ENCODE results near the gene FBXL17. TPM values are rescaled to one million over a fixed set of nuclear protein-coding genes. Genes with fewer than 3 reads are reported as not detected.
"Not testable (repeated sequence)": the region's sequence is repeated elsewhere in the genome, so short reads cannot be mapped to it uniquely, and the experiment has no call there.

The FBXL17 gene
- total RNA-seq, 1 donor from 2014 or later, result 14.2 TPM

GRCh38 chr5:108164574-108164973 is 217.3 kb downstream of the FBXL17 start:
- no peak for DNase-seq (ENCODE audit: low spot score)

GRCh38 chr5:108152854-108153253 is 229.0 kb downstream of the FBXL17 start:
- not testable (repeated sequence) for DNase-seq (ENCODE audit: low spot score)

- no peak for DNase-seq (ENCODE audit: low spot score)
Measured at GRCh38 chr5:108149369-108149768, 232.5 kb downstream of the FBXL17 start.

DNA sequence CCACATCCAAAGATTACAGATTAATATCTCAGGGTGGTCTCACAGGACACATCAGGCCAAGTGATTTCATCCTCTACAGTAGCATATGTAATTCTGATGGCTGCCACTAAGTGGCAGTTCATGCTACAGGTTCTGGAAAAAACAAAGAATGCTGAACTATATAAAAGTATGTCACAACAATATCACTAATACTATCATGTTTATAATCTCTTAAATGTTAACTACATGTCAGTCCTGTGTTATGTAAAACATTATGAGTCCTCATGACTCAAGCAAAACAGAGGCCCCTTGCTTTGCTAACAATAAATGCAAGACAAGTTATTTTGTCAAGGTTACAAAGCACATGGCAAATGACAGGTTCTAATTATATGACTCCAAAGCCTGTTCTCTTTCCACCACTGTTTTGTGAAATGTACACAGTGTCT is 233.2 kb downstream of the FBXL17 start:
- DNase-seq (ENCODE audit: low spot score), result peak; percentile 26

DNA sequence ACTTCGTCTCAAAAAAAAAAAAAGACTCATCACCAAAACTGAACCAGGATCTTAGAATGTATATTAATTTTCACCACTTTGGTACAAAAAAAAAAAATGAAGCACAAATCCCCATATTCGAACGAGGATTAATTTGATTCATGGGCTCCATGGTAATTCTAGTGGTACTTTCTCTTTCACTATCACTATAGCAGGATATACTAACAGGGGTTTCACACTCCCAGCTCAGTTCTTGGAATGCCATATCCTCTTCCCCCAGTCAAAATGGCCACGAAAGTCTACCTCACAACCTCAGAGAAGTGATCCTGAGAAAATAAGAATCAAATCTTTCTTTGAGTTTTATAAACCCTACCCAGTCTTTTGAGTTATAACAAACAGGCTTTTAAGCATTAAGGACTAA is 235.7 kb downstream of the FBXL17 start:
- no peak for DNase-seq (ENCODE audit: low spot score)

- no peak for DNase-seq (ENCODE audit: low spot score)
Measured at GRCh38 chr5:108145351-108145750, 236.5 kb downstream of the FBXL17 start.

DNA sequence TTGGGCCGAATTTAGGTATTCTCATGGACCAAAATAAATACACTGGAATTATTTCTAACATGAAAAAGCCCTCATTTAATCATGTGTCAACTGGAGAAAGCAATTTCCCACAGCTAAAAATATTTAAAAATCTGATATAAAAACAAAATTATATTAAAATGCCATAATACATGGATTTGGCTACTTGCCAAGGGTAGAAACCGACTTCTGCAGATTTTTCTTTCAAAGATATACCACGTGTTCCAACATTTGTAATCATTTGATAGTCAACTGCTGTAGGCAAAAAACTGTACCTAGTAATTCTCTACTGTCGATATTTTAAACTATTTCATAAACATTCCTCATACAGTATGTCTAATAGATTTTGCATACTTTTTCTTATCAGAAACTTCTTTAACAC is 237.6 kb downstream of the FBXL17 start:
- DNase-seq (ENCODE audit: low spot score), result no peak

GRCh38 chr5:108143581-108143980 is 238.3 kb downstream of the FBXL17 start:
- no peak for DNase-seq (ENCODE audit: low spot score)

- DNase-seq (ENCODE audit: low spot score), result no peak
Measured at GRCh38 chr5:108141676-108142075, 240.2 kb downstream of the FBXL17 start.

DNA sequence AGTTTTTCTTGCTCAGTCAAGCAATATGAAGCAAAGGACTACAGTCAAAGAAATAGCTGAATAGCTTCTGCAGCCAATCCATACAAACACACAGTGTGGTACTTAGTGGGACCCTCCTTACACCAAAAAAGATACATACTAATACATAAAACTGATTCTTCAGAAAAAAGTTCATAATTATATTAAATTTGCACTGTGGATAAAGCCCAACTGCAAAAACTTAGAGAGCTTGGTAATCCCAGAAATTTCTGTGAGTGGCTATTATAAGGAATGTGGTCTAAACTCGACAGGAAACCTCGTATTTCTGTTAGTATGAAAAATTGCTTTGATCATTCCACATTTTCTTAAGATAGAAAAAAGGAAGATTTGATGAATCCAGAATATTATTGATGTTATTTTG is 245.4 kb downstream of the FBXL17 start:
- no peak for DNase-seq (ENCODE audit: low spot score)

- no peak for DNase-seq (ENCODE audit: low spot score)
Measured at GRCh38 chr5:108129129-108129528, 252.8 kb downstream of the FBXL17 start.

GRCh38 chr5:108125771-108126511 is 256.0 kb downstream of the FBXL17 start:
- DNase-seq (ENCODE audit: low spot score), result no peak

DNA sequence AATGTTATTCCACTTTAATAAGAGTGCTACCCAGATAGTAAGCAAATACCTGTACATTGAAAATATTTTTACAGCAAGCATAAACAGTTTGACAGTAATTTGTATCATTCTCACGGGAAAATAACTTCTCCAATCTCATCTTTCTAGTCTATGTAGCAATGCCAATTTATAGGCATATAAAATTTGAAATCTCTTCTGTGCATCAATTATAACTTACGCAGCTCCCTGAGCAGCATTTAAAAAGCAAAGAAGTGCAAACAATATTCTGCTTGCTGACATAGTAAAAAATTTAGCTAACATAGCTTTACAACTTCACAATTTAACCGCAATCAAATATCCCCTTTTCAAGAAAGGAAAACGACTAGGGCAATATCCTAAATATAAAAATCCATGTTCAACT is 257.3 kb downstream of the FBXL17 start:
- no peak for DNase-seq (ENCODE audit: low spot score)

- no peak for DNase-seq (ENCODE audit: low spot score)
Measured at GRCh38 chr5:108122702-108123101, 259.2 kb downstream of the FBXL17 start.

- no peak for DNase-seq (ENCODE audit: low spot score)
Measured at GRCh38 chr5:108118813-108119514, 262.9 kb downstream of the FBXL17 start.

DNA sequence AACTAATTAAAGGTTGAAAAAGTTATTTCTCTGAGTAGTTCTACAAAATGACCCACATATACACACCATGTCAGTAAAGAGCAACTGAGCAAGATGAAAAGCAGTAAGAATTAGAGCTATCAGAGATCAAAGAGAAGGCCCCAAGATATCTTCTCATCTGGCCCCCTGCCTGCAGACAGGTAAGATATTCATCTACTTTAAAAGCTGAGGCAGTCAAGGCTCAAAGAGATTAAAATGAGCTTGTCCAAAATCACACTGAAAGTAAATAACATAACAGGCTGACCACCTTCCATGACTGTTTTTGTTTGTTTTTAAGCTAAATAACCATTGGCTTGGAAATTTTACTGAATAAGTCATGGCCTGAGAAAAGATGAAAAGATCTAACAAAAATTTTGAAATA is 266.2 kb downstream of the FBXL17 start:
- no peak for DNase-seq (ENCODE audit: low spot score)

DNA sequence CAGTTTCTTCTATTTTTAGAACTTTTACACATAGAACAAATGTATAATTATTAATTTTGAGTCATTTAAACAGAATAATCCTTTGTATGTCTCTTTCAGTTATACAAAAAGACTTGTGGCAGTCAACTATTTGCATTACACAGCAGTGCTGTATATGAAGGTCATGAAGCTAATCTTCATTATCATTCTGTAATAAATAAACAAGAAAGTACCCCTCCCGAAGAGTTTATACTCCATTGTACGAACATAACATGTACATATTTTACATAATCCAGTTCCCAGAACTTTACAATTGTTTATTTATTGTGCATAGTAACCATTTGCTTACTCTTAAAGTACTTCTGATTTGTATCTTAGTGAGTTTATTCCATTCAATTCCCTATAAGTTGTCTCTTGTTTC is 267.9 kb downstream of the FBXL17 start:
- no peak for DNase-seq (ENCODE audit: low spot score)

- no peak for DNase-seq (ENCODE audit: low spot score)
Measured at GRCh38 chr5:108111736-108112135, 270.2 kb downstream of the FBXL17 start.

GRCh38 chr5:108109059-108109458 is 272.8 kb downstream of the FBXL17 start:
- DNase-seq (ENCODE audit: low spot score), result no peak

GRCh38 chr5:108104448-108104847 is 277.4 kb downstream of the FBXL17 start:
- DNase-seq (ENCODE audit: low spot score), result no peak

GRCh38 chr5:108102463-108102862 is 279.4 kb downstream of the FBXL17 start:
- DNase-seq (ENCODE audit: low spot score), result no peak

DNA sequence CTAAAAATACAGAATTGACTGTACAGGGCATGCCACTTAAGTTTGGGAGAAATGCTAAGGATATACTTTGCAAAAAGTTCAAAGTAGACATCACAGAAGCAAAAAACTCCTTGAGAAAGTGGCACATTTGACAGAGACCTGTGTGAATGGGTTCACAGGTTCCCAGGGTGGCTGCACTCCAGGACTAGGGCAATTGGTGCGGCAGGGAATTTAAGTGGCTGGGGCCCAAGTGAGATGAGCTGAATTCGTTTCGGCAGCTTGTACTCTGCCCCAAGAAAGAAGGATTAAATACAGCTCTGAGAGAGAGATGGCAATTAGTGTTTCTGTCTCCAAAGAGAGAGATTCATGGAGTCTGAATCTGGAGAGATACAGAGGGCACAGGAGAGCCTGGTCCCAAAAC is 280.1 kb downstream of the FBXL17 start:
- no peak for DNase-seq (ENCODE audit: low spot score)

- DNase-seq (ENCODE audit: low spot score), result no peak
Measured at GRCh38 chr5:108101130-108101529, 280.8 kb downstream of the FBXL17 start.
